Measurements from ENCODE around the gene EDEM3. TPM values are rescaled to one million over a fixed set of nuclear protein-coding genes. Genes with fewer than 3 reads are reported as not detected.

The EDEM3 gene
- total and polyA plus RNA-seq, 2 of the 8 experiments (the other 6 are each of a cell fraction or from before 2014, with no cell fraction given), result 1.6 to 14.0 TPM

DNA sequence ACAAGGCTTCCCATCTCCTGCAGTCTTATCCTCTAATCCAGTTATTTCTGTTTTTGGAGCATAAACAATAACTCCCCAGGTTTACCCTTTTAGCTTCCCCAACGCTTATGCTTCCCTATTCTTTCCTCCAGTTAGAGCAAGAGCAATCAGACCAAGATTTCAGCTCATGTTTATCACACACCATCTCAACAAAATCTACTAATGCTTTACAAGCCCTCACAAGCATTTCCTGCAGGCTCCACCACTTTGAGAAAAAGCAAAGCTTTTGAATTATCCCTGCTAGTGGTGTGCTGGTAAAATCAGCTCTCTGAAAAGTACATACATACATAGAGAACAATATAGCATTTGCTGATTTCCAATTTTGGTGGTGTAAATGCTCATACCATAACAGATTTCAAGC is 92.9 kb downstream of the EDEM3 start:
- no peak overlapping the region for H3K4ac ChIP-seq (replicated peaks; ENCODE audit: insufficient read length, low read depth, low read length)
- no peaks in the 10 kb centered on the region for H3K9me3 ChIP-seq (ENCODE audit: insufficient read depth in 2 of 2, low read depth in 1 of 2, low read length in 1 of 2)
- no peak overlapping the region for H3K56ac ChIP-seq (replicated peaks; ENCODE audit: insufficient read length, low read depth, low read length)
- H2BK5ac ChIP-seq (ENCODE audit: low read depth, low read length), result no peak overlapping the region
- POLR2A ChIA-PET (ENCODE audit: partially characterized antibody), result no interaction called here
- H3K79me2 ChIP-seq (ENCODE audit: control insufficient read depth in 1 of 2, insufficient read depth in 2 of 2, low read length in 2 of 2), result no peaks in the 10 kb centered on the region
- H2AK5ac ChIP-seq (ENCODE audit: low read depth, low read length), result no peak overlapping the region
- no peak overlapping the region for H3K9ac ChIP-seq (replicated peaks in 1 of 4; ENCODE audit: extremely low read depth in 1 of 4, low read depth in 3 of 4, low read length in 3 of 4)
- H2BK15ac ChIP-seq (ENCODE audit: low read length), result no peak overlapping the region
- no peak overlapping the region for H2BK120ac ChIP-seq (replicated peaks; ENCODE audit: low read depth, low read length)
- peaks cover 0 to 3% (median under 1%) of the 10 kb centered on the region in 4 experiments; a peak in 2 of 7 replicates for H3K27me3 ChIP-seq (replicated peaks in 1 of 4; ENCODE audit: control insufficient read depth in 3 of 4, extremely low read depth in 1 of 4, insufficient read depth in 3 of 4, low read length in 3 of 4)
- H4K91ac ChIP-seq (replicated peaks; ENCODE audit: insufficient read length, low read length), result no peak overlapping the region
- H3K4me1 ChIP-seq (replicated peaks in 1 of 4; ENCODE audit: control insufficient read depth in 3 of 4, insufficient read depth in 4 of 4, low read length in 3 of 4), result peaks cover 5 to 16% (median 9%) of the 10 kb centered on the region in 4 experiments; a peak in 5 of 7 replicates
- no peak for DNase-seq (ENCODE audit: low read depth in 1 of 2, low spot score in 2 of 2)
- H3K27ac ChIP-seq (ENCODE audit: low read depth, low read length), result no peak overlapping the region
- no peak for FAIRE-seq
- H3K23me2 ChIP-seq (ENCODE audit: low read depth, low read length), result no peaks in the 10 kb centered on the region
- H4K5ac ChIP-seq (ENCODE audit: insufficient read length, low read depth, low read length), result no peak overlapping the region
- no peak overlapping the region for H3K4me2 ChIP-seq (ENCODE audit: insufficient read depth in 1 of 2, low read depth in 2 of 2, low read length in 2 of 2)
- WGBS, 2 experiments (ENCODE audit: extremely low coverage in 1 of 2, insufficient coverage in 1 of 2, insufficient read length in 1 of 2, insufficient replicate concordance in 2 of 2, low coverage in 1 of 2, low lambda C conversion rate in 2 of 2, missing lambda C conversion rate in 1 of 2), result 0% methylated on average over 1 of the region's 1 CpG; no CpG with 5 or more reads in 1 of the 2 experiments
- H4K8ac ChIP-seq (ENCODE audit: extremely low read depth, insufficient read depth, low read length), result no peak overlapping the region
- H2BK12ac ChIP-seq (ENCODE audit: low read depth, low read length), result no peak overlapping the region
- CTCF ChIA-PET (ENCODE audit: partially characterized antibody), result interaction anchor here (0.6 to 1.4 kb wide), 10 partner anchors 8 to 419 kb away, joined by 3 to 5 read pairs (median 3); no protein-coding TSS in a partner anchor
- no peak overlapping the region for H3K4me3 ChIP-seq (ENCODE audit: extremely low read depth in 1 of 4, insufficient read depth in 2 of 4, low read depth in 3 of 4, low read length in 4 of 4)
- no peaks in the 10 kb centered on the region for H3K79me1 ChIP-seq (ENCODE audit: low read depth, low read length)
- H2BK20ac ChIP-seq (ENCODE audit: low read length), result no peak overlapping the region
- H4K20me1 ChIP-seq (replicated peaks in 1 of 2; ENCODE audit: control insufficient read depth in 1 of 2, insufficient read depth in 2 of 2, low read length in 2 of 2), result no peaks in the 10 kb centered on the region
- no peak overlapping the region for H3K23ac ChIP-seq (ENCODE audit: insufficient read length)
- H3K36me3 ChIP-seq (ENCODE audit: control insufficient read depth in 2 of 4, insufficient read depth in 4 of 4, low read length in 3 of 4), result no peaks in the 10 kb centered on the region
- no peak overlapping the region for H2AFZ ChIP-seq (ENCODE audit: low read length)
- no peak overlapping the region for H3K14ac ChIP-seq (ENCODE audit: insufficient read length)
- no peak overlapping the region for H3K18ac ChIP-seq (ENCODE audit: extremely low read depth, low read length)
- no peak for TF ChIP-seq SAP30 (IDR thresholded peaks at IDR 0.05; ENCODE audit: insufficient read depth, insufficient replicate concordance, low read length)
- no peak for TF ChIP-seq TAF1 (IDR thresholded peaks at IDR 0.05; ENCODE audit: low read depth, low read length)
- no peak for TF ChIP-seq TAF7 (optimal IDR thresholded peaks at IDR 0.05; ENCODE audit: borderline replicate concordance, low read depth, low read length)
- TF ChIP-seq POLR2AphosphoS5 (IDR thresholded peaks at IDR 0.05; ENCODE audit: low read depth, low read length), result no peak
- TF ChIP-seq KDM1A (IDR thresholded peaks at IDR 0.05; ENCODE audit: borderline replicate concordance, low read length), result no peak
- TF ChIP-seq CHD1 (IDR thresholded peaks at IDR 0.05; ENCODE audit: low read depth, low read length), result no peak
- no peak for TF ChIP-seq POU5F1 (IDR thresholded peaks at IDR 0.05; ENCODE audit: low read depth, low read length)
- TF ChIP-seq SIN3A (conservative IDR thresholded peaks at IDR 0.05 in 1 of 2, IDR thresholded peaks at IDR 0.05 in 1 of 2; ENCODE audit: low read depth in 1 of 2, low read length in 2 of 2), result no peak
- TF ChIP-seq RFX5 (IDR thresholded peaks at IDR 0.05; ENCODE audit: borderline replicate concordance, low read depth, low read length), result no peak
- TF ChIP-seq, protein P1, sequence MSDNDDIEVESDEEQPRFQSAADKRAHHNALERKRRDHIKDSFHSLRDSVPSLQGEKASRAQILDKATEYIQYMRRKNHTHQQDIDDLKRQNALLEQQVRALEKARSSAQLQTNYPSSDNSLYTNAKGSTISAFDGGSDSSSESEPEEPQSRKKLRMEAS (IDR thresholded peaks at IDR 0.05), result no peak
- TF ChIP-seq, protein P2, sequence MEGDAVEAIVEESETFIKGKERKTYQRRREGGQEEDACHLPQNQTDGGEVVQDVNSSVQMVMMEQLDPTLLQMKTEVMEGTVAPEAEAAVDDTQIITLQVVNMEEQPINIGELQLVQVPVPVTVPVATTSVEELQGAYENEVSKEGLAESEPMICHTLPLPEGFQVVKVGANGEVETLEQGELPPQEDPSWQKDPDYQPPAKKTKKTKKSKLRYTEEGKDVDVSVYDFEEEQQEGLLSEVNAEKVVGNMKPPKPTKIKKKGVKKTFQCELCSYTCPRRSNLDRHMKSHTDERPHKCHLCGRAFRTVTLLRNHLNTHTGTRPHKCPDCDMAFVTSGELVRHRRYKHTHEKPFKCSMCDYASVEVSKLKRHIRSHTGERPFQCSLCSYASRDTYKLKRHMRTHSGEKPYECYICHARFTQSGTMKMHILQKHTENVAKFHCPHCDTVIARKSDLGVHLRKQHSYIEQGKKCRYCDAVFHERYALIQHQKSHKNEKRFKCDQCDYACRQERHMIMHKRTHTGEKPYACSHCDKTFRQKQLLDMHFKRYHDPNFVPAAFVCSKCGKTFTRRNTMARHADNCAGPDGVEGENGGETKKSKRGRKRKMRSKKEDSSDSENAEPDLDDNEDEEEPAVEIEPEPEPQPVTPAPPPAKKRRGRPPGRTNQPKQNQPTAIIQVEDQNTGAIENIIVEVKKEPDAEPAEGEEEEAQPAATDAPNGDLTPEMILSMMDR (IDR thresholded peaks at IDR 0.05; ENCODE audit: control extremely low read depth in 1 of 3, insufficient read depth in 1 of 3, low read depth in 1 of 3, low read length in 3 of 3), result no peak

Data from H1 (cell line).